OCI-LY3 (cell line): ENCODE measurements around the gene TP63.

Experiments used
- CTCF ChIP-seq: fragments of 200-600, 300-600 bp; sonication (generic); IDR thresholded peaks from 2 replicates; pipeline ENCODE4 v1.5.1; 2014; ENCODE audit warnings: antibody characterized with exemption, low read length, low read depth
- EZH2phosphoT487 ChIP-seq: fragments of 200-600 bp; shearing (Covaris generic); IDR thresholded peaks from 2 replicates; pipeline ENCODE4 v1.6.1; 2018; ENCODE audit warnings: antibody characterized with exemption, mixed run types, low read depth

GRCh38 chr3:189708375-189708774 lies 77.2 kb downstream of the TP63 start:
- TF ChIP-seq CTCF = no peak
- no peak for TF ChIP-seq EZH2phosphoT487
